Measurements from ENCODE around the gene CPLANE2.

Gene CPLANE2

DNA sequence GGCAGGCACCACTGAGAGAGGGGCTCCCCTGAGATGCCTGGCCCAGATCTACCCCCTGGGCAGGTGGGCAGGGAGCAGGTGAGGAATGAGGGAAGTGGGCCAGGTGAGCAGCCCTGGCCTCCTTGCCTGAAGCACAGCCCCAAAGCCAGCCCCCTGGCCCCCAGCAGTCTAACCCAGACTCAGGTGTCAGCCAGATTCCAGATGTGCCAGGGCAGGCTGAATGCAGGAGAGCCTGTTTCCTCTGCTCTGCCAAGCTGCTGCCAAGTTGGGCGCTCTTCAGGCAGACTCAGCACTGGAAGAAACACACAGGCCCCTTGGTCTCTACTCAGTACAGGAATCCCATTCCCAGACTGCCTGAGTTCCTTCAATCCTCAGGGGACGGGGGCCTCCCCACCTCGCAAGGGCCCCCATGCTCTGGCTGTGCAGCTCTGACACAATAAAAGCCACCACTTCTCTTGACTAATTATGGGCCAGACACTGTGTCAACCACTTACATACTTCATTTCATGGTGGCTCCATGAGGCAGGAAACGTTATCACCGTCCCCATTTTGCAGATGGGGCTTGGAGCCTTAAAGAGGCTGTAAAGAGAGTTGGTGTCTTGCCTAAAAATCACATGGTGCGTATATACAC lies 45.0 kb downstream of the CPLANE2 start:
- no peak for DNase-seq

GRCh38 chr1:16191309-16191708 lies 45.7 kb downstream of the CPLANE2 start:
- DNase-seq: peak in 1 of 58 donors; percentile 14

DNA sequence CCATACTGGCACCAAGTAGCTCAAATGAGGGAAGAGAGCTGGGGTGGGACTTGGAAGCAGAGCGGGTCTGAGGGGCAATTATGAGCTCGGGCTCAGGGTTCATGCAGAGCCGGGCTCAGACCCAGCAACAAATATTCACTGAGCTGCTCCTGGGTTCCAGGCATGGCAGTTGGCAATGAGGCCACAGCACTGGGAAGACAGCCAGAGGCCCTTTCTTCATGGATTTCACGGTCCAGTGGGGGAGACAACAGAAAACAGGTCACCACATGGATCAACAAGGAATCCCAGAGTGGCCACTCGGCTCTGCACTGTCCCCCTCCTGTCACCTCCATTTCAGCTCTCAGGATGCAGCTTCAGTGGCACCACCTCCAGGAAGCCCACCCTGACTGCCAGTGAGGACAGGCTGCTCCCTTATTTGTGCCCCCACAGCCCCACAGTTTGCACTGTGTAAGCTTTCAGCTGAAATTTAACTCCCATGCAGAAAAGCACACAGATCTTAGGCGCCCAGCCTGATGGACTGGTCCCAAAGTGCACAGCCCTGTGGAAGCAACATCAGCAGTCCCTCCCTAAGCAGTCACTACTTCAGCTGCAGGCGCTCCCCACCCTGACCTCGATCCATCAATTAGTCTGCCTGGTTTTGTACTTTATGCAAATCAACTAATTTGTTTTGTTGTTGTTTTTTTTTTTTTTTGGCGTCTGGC lies 46.9 kb downstream of the CPLANE2 start:
- peak in 53 of 58 donors; percentile 10 to 92 (median 68) for DNase-seq

GRCh38 chr1:16189003-16189402 lies 48.0 kb downstream of the CPLANE2 start:
- DNase-seq: no peak

- peak in 47 of 58 donors; percentile 2 to 73 (median 37) for DNase-seq
These were observed 49.1 kb downstream of the CPLANE2 start for GRCh38 chr1:16187748-16188401.

DNA sequence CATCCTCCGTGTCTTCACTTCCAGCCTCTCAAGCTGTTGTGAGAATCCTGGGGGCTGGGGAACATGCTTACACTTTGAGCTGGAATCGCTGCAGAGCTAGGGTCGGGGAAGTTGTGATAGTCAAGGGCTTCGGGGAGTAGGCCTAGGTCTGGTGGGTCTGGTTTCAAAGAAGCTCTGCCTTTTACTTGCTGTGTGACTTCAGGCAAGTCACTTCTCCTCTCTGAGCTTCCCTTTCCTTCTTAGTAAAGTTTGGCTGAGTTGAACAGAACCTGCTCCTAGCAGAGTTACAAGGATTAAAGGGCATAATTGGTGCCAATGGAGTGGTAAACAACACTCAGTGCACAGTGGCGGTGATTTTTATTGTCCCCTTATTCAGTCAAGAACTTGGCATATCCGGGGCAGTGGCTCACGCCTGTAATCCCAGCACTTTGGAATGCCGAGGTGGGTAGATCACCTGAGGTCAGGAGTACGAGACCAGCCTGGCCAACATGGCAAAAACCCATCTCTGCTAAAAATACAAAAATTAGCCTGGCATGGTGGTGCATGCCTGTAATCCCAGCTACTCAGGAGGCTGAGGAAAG lies 50.2 kb downstream of the CPLANE2 start:
- no peak for DNase-seq

DNA sequence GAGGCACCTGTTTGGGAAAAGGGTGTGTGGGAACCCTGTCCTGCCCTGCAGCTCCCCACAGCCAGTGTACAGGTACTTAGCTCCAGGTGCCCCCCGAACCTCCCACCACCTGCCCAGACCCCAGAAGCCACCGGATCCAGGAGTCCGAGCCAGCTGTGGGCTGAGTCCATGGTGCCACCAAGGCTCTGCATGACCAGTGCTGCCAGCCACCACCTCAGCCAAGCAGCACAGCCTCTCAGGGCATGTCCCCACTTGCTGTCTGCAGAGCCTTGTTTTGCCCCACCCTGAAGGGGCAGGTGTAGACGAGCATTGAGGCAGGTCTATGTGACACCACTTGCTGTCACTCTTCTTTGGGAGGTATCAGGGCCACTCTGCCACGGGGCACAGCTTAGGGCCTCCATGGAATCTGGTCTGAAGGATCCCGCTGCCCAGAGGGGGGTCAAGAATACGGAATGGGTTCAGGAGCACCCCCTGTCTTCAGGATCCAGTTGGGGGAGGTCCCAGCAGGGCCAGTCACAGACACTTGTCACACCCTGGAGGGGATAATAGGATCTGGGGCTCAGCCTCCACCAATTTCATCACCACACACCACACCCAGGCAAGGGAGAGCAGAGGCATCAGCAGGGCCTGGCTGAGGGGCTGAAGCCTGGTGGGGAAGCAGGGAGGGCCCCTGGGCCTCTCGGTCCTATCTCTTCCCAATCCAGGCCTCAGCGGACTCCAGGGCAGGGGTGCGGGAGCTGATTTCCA lies 52.3 kb downstream of the CPLANE2 start:
- no peak for DNase-seq

DNA sequence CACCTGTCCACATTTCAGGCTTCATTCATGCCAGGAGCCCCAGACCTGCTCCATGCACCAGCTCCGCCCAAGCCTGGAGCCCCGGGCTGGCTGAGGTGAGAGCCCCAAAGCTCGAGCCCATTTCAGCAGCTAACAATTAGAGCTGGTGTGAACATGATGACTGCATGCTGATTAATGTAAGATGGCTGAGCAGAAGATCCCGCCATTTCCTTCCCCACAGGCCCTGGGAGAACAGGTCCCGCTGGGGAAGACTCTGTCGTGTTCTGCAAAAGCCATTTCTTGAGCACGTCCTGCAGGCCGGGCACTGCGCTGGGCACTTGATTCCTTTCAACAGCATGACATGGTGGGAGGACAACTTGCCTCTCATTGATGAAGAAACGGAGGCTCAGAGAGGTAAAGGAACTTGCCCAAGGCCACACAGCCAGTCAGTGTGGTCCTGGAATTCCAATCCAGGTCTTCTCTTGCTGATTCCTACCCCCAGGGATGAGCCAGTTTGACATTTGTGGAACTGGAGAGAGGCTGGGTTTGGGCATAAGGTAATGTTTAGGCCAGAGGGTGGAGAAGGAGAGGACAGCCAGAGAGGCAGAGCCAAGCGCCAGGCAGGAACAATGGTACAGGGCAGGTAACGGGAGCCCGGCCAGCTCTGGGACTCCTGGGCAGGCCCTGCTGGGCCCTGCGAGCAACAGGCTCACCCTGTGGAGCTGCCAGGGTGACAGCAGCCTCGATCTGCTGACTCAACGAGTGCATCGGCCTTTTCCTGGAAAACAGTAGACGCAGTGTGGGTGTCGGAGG lies 53.0 kb downstream of the CPLANE2 start:
- DNase-seq: no peak

- no peak for DNase-seq
These were observed 53.8 kb downstream of the CPLANE2 start for GRCh38 chr1:16183179-16183578.

GRCh38 chr1:16181887-16182719 lies 54.9 kb downstream of the CPLANE2 start:
- no peak for DNase-seq

Data from anterior cingulate cortex (tissue), 58 donors.